GM12891 (cell line): Measurements from ENCODE around the gene PPP1R7.

Experiments used
- POLR2A ChIP-seq: IDR thresholded peaks from 2 replicates; pipeline ENCODE4 v1.6.1; 2011; ENCODE audit warnings: low read depth, low read length, control low read depth
- POLR2AphosphoS5 ChIP-seq: IDR thresholded peaks from 2 replicates; pipeline ENCODE4 v1.6.1; 2011; ENCODE audit warnings: low read depth, low read length, control low read depth

- TF ChIP-seq POLR2A (no peak), POLR2AphosphoS5 (no peak)
Observed at GRCh38 chr2:241125626-241126025, 24.6 kb upstream of the PPP1R7 start.
